ENCODE measurements around the gene RIGI.
"Not testable (repeated sequence)": the region's sequence is repeated elsewhere in the genome, so short reads cannot be mapped to it uniquely, and the experiment has no call there.

The RIGI gene

DNA sequence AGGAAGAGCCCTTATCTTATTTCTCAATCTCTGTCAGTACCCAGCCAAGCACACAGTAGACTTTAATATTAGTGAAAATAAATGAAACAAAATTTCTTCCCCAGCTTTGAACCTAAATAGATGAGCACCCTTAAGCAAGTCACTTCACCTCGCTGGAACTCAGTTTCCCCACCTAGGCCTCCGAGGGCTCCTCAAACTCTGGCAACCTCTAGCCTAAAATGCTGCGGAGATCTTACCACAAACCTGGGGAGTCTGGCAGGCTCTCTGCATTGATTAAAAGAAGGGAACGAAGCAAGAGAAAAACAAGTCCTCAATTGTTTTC, 326 bp downstream of the RIGI start:
- DNase-seq, result no peak

DNA sequence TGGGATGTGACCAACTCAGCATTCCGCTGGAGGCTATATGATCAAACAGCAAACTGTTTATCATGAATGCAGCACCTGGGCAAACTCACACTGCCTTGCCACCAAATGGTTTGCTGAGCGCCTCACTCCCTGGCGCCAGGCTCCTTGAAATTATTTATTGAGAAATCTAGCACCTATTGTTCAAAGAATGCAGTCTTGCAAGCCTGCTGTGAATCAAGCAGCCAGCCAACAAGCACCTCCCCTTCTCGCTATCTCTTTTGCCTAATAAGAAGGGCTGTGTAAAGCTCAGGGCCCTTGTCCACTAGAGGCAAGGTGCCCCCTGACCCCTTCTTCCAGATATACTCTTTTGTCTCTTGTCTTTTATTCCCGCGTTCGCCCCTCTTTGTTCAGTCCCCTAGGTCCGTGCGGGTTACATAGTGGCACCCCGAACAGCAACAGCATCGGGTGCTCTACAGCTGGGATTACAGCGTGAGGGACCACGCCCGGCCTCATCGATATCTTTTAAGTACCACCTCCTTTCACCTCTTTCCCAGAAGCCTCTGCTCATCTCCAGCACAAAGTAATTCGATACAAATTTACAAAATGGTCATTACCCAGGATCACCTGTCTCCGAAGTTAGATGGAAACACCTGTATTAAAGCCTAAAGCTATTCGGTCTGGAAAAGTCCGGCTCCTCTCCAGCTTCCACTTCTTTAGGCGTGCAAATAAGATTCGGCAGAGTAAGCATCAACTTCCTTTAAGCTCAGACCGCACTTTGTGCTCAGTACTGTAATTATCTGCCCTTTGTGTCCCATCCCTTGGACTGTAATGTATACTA, 896 bp downstream of the RIGI start:
- peak; percentile 30 for DNase-seq

DNA sequence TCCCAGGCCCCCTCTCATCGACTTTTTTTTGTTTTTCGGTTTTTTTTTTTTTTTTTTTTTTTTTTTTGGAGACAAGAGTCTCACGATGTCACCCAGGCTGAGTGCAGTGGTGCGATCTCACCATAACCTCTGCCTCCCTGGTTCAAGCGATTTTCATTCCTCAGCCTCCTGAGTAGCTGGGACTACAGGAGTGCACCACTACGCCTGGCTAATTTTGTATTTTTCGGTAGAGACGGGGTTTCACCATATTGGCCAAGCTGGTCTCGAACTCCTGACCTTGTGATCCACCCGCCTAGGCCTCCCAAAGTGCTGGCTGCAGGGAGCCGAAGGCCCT, 1.5 kb downstream of the RIGI start:
- DNase-seq, result not testable (repeated sequence)

DNA sequence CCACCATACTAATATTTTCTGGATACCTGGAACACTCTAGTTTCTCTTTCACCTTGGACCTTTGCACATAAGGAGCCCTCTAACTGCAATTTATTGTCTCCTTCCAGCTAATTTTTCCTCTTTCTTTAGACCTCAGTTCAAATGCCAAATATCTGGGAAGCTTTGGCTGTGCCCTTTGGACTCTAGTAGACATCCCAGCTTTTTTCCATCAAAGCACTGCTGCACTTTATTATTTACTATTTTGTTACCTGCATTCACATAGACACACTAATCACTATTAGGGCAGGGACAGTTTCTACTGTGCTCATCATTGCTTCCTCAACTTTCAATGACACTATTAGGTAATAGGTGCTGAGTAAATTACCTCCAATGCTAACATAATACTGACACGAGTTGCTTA, 2.1 kb downstream of the RIGI start:
- no peak for DNase-seq

DNA sequence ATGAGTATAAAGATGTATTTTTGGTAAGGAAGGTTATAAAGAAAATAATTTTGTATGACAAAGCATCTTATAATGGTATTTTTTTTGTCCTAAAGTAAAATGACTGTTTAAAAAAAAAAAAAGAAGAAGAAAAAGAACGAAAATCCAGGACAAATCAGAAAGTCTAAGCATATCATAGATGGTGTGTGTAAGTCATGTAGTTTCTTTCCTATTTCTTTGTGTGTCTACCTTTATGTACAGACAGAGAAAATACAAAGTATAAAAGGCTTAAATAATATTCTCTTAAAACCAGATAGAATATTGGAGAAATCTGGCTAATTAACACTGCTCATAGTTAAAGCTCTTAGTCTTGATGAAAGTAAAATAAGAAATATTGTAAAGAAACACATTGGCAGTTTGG, 7.7 kb downstream of the RIGI start:
- DNase-seq, result no peak

DNA sequence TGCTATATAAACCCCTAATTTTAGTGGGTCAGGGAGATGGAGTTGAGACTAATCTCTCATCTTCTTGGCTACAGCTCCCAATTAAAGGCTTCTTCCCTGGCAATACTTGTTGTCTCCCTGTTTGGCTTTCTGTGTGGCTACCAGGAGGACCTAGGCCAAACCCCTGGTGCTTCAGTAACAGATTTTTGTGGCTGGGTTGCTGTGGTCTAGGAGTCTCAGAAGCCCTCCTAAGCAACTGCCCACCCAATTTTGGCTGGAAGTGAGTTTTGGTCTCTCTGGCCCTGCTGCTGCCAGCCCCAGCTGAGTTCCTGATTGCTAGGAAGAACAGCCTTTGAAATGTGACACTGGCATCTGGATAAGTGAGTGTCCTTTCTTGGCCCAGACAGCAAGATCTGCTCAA, 9.8 kb downstream of the RIGI start:
- DNase-seq, result no peak

DNA sequence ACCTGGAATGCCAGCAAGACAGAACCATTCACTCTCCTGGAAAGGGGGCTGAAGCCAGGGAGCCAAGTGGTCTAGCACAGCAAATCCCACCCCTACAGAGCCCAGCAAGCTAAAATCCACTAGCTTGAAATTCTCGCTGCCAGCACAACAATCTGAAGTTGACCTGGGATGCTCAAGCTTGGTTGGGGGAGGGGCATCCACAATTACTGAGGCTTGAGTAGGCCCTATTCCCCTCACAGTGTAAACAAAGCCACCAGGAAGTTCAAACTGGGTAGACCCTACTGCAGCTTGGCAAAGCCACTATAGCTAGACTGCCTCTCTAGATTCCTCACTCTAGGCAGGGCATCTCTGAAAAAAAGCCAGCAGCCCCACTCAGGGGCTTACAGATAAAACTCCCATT, 17.3 kb downstream of the RIGI start:
- DNase-seq, result no peak

DNA sequence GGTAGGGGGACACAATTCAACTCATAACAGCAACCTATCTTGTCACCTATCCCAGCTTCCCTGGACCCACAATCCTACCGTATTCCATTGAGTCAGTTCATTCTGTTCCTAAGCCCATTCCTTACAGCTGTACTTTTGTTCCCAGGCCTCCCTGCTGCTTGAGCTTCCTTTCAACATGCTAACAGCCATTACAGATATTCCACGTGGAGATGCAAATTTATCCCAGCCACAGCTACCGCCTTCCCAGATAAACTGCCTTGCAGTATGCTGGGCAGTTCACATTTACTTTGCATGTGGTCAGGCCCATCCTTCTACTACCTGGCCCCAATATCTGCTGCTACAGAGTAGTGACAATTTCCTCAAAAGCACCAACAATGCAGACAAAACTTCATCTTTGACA, 23.0 kb downstream of the RIGI start:
- DNase-seq, result no peak

DNA sequence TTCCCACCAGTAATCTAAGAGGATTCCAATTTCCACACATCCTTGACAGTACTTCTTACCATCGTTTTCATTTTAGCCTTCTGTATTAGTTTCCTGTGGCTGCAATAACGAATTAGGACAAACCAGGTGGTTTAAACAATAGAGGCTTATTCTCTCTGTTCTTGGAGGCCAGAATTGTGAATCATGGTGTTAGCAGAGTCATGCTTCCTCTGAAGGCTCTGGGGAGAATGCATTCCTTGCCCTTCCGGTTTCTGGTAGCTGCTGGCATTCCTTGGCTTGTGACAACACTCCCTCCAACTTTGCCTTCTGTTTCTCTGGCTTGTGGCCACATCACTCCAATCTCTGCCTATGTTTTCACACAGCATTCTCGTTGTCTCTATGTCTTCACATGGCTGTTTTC, 23.5 kb downstream of the RIGI start:
- no peak for DNase-seq

DNA sequence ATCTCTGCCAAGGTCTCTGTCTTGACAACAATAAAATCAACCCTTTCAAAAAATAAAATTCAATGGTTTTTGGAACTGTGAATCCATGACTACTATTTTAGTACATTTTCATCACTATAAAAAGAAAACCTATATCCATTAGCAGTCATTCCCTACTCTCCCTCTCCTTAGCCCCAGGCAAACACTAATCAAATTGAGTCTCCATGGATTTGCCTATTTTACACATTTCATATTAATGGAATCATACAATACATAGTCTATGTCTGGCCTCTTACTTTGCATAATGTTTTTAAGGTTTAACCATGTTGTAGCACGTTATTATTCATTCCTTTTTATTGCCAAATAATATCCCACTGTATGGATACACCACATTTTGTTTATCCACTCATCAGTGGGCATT, 24.1 kb downstream of the RIGI start:
- no peak for DNase-seq

DNA sequence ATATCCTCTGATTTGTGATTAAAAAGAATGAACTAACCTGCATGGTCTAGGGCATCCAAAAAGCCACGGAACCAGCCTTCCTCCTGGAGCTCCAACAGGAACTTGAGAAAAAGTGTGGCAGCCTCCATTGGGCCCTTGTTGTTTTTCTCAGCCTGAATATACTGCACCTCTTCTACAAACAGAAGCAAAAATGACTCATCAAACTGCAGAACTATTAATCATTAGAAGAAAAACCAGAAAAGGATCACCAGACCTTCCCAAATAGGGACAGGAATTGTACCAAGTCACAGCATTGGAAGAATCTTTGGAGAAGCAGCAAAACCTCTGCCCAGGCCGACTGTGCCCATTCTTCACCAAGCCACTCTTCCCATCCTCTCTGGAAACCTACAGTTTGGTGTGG, 25.2 kb downstream of the RIGI start:
- DNase-seq, result no peak

DNA sequence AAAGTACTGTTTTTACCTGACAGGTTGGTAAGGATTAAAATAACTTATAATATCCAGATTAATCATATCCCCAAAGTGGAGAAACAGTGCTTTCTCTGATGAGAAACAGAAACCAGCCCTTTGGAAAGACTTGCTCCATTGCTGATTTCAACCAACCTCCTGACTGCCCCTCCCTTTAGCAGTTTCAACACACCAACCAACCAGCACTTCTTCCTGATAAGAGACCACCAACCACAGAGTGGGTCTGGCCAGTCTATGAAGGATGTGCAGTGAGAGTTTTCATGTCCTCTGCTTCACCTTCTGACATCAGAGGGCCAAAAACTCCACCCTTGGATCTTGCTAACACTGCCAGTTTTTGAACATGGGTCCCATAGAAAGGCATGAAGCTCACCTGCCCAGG, 28.1 kb downstream of the RIGI start:
- DNase-seq, result no peak

DNA sequence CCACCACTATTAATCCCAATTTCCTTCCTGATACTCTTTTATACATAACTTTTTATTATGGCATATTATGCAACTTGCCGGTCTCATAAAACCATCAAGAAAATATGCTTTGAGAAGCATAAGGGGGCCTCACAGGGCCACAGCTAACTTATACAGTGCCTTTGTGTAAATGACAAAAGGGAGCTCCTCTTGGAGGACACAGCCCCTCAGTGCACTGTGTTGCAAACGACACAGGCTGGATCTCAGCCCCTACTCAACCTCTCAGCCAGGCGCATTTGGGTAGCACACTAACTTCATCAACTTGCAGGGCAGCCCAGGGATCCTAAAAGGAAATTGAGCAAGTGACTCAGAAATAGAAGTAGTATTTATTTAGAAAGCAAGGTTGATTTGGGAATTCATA, 35.4 kb downstream of the RIGI start:
- no peak for DNase-seq

DNA sequence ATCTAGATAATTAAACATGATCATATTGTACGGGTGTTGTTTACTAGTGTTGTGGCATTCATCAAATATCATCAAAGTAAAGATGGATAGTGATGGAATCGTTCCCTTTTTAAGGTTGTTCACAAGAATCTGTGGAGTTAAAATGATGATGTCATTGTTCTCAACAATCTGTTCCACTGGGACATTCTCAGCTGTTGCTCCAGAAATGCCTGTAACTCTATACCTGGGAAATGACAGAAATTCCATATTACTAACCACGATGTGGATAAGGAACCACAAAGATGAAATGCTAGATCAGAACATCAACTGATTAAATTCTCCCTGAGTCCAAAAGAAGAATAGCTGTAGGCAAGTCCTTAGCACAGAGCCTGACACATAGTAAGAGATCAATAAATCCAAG, 38.0 kb downstream of the RIGI start:
- no peak for DNase-seq

DNA sequence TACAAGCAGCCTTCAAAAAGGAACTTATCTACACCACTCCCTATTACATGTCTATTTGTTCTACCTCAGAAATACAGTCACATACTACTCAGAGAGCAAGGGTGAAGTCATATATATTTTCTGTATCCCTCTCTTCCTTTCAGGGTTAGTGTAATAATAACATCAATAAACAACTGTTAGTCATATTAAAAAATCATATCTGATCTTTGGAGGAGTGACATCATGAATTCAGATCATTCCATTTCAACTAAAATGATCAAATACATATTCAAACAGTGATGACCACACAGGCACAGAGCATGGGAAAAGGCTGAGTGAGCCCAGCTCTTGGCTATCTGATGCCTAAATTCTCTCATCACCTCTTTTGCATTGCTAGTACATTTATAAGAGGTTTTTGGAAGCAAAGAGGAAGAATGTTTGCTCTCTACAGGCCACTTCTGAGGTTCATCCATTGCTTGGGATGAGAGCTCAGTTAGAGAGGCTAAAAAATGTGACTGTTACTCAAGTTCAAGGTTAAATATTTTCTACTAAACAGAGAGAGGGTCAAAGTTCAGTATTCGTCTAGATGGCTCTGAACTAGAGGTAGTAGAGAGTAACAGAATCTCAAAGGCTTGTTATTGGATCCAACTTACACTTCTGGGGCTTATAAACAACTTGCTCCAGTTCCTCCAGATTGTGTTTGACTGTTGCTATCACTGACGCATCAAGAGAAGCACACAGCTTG, 39.0 kb downstream of the RIGI start:
- no peak for DNase-seq

DNA sequence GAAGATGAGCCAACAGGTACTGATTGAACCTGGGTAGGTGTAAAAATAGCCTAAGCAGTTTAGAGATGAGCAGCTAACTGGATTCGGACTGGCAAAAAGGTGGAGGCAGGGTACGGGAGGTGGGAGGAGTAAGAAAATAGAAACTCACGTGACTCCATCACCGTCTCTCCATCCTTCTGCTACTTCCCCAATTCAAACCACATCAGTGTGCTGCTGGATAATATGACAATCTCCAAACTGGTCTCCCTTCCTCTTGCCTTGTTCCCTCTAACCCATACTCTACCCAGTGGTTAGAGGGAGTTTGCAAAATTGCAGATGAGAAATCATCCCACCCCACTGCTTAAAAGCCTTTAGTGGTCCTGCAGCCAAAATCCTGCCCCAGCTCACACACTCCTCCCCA, 42.7 kb downstream of the RIGI start:
- DNase-seq, result peak; percentile 94

Measured in MV-4-11 (cell line).